CD4-positive, alpha-beta T cell treated with Interleukin-6 at 100 ng/mL for 8 hours (primary cell): ENCODE results near the gene LRIG1.
A peak's percentile ranks its signal among the peaks of the same experiment; 100 is the strongest.

Source experiments
- DNase-seq: peaks from one replicate; pipeline ENCODE4 v3.0.0-alpha.2; 2020; ENCODE audit warnings: mixed read lengths, low spot score

The LRIG1 gene, protein sequence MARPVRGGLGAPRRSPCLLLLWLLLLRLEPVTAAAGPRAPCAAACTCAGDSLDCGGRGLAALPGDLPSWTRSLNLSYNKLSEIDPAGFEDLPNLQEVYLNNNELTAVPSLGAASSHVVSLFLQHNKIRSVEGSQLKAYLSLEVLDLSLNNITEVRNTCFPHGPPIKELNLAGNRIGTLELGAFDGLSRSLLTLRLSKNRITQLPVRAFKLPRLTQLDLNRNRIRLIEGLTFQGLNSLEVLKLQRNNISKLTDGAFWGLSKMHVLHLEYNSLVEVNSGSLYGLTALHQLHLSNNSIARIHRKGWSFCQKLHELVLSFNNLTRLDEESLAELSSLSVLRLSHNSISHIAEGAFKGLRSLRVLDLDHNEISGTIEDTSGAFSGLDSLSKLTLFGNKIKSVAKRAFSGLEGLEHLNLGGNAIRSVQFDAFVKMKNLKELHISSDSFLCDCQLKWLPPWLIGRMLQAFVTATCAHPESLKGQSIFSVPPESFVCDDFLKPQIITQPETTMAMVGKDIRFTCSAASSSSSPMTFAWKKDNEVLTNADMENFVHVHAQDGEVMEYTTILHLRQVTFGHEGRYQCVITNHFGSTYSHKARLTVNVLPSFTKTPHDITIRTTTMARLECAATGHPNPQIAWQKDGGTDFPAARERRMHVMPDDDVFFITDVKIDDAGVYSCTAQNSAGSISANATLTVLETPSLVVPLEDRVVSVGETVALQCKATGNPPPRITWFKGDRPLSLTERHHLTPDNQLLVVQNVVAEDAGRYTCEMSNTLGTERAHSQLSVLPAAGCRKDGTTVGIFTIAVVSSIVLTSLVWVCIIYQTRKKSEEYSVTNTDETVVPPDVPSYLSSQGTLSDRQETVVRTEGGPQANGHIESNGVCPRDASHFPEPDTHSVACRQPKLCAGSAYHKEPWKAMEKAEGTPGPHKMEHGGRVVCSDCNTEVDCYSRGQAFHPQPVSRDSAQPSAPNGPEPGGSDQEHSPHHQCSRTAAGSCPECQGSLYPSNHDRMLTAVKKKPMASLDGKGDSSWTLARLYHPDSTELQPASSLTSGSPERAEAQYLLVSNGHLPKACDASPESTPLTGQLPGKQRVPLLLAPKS

DNA sequence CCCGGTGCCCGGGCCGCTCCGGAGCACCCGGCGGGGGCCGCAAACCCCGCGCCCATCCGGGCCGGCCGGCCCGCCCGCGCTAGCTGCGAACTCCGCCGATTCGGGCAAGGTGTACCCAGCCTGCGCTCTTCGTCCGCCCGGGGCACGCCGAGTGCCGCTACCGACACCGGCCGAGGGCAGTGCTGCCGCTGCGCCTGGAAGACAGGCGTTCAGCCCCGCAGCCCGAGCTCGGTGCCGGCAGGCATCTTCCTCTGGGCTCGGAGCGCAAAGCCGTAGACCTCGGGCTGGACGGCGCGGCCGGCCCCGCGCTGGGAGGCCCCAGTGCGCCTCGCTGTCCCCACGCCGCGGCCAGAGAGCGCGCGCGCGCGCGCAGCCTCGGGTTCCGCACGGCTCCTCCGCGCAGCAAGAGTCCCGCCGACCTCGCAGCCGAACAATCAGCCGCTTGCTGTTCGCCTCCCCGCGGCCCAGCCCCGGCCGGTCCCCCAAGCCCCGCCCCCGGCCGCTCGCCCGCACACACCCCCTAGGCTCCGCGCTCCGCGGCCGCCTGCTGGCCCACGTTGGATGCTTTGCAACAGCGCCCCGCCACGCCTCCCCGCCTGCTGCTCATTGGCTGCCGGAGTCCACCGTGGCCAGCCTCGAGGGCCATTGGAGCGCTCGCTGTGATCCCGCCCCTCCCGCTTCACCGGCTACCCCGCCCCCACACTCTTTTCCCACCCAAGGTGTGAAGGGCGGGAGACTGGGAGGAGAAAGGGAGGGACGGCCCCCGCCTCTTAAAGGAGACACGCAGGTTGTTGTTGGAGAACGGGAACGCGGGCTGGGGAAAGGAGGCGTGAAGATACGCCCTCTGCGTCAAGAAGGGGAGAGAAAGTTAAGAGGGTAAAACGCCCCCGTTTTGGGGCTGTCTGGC is at the start of gene LRIG1:
LRIG1 (minus strand) TSS at position 447 of the 907 bp plus-strand sequence. CDS start 615 bp downstream, outside the sequence.
- peak; percentile 99 for DNase-seq

DNA sequence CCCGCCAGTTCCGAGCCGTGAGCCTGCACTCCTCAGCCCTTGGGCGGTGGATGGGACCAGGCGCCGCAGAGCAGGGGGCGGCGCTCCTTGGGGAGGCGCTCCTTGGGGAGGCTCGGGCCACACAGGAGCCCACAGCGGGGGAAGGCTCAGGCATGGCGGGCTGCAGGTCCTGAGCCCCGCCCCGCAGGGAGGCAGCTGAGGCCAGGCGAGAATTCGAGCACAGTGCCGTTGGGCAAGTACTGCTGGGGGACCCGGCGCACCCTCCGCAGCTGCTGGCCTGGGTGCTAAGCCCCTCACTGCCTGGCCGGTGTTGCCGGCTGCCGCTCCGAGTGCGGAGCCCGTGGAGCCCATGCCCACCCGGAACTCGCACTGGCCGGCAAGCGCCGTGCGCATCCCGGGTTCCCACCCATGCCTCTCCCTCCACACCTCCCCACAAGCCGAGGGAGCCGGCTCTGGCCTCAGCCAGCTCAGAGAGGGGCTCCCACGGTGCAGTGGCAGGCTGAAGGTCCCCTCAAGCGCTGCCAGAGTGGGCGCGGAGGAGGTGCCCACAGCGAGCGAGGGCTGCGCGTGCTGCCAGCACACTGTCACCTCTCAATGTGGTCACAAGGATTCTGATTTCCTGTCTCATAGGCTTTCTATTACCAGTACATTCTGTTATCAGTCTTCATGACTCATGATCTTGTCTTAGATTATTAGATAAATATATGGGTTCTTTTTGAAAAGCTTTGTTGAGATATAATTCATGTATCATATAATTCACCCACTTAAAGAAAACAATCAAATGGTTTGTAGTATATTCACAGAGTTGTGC is 44.0 kb upstream of the LRIG1 start:
- DNase-seq, result no peak

DNA sequence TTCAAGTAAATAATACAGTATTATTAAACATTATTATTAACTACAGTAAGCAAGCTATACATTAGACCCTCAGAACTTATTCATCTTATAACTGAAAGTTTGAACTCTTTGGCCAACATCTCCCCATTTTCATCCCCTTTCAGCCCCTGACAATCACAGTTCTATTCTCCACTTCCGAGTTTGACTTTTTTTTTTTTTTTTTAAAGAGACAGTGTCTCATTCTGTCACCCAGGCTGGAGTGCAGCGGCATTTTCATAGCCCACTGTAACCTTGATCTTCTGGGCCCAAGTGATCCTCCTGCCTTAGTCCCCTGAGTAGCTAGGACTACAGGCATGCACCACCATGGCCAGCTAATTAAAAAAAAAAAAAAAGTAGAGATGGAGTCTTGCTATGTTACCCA is 41.3 kb upstream of the LRIG1 start:
- no peak for DNase-seq

DNA sequence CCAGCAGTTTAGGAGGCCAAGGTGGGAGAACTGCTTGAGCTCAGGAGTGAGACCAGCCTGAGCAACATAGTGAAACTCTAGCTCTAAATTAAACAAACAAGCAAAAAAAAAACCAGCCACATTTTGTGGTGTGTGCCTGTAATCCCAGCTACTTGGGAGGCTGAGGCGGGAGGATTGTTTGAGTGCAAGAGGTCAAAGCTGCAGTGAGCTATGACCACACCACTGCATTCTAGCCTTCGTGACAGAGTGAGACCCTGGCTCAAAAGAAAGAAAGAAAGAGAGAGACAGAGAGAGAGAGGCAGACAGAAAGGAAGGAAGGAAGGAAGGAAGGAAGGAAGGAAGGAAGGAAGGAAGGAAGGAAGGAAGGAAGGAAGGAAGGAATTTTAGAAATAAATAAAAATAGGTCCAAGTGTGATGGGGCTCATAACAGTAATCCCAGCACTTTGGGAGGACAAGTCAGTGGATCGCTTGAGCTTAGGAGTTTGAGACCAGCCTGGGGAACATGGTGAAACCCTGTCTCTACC is 38.7 kb upstream of the LRIG1 start:
- DNase-seq, result no peak

DNA sequence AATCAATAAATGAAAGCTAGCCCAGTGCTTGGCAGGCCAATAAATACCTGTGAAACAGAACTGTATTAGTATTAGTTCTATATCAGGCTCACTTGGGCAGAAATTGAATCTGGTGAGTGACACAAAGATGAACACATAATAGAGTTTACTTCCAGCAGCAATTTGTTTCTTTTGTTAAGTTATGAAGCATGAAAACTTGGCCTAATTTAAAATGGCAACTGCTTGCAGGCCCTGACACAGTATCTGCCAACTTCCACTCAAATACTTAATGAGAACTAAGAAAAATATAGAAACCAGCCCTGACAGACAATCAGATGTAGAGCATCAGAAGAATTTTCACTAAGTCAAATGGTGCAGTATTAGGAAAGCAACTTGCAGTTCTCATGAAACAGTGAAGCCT is 37.6 kb upstream of the LRIG1 start:
- no peak for DNase-seq

DNA sequence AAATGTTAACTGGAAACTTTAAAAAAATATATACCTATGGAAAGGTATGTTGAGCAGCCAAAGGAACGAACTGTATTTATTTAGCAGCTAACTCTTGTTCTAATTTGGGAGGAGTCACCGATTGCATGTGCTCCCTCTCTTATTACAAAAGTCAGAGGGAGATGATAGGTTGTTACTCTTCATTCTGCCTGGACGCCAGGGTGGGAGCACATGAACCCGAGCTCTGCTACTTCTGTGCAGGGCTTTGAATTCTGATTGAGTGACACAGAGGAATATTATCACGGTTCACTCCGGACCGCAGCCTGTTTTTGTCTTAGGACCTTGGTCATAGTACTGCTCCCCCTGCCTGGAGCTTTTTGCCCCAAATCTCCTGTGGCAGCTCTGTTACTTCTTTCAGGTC is 36.9 kb upstream of the LRIG1 start:
- no peak for DNase-seq

DNA sequence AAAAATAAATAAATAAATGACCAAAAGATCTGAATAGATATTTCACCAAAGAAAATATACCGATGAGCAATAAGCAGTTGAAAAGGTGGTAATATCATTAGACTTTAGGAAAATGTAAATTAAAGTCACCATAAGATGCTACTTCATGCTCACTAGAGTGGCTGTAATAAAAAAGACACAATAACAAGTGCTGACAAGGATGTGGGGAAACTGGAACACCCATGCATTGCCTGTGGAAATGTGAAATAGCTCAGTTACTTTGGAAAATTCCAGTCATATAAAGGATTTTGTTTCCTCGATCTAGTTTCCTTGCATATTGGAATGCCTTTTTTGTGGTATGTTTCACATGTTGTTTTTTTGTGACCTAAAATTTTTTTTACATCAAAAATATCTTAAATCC is 36.0 kb upstream of the LRIG1 start:
- DNase-seq, result no peak

DNA sequence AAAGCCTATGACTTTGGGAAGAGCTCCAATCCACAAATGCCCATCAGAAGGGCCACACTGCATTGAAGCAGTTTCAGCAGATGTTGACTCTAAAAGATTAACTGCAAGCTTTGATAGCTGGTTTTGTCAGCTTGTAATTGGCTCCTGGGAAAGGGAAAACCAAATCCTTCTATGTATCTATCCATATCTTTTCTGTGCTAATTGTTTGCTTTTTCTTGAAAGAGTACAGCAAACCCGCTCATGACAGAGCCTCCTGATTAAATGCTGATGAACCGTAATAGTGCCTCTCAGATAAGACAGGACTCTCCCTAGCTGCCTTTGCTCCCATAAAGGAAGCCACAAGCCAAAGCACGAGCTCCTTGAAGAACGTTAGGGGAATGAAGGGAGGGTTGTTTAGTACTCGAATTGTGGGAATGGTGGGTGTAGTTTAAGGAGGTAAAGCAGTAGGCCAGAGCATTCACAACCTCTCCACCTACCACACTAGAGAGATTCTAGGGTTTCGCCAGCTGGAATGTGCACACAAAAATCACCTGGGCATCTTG is 33.6 kb upstream of the LRIG1 start:
- DNase-seq, result no peak

DNA sequence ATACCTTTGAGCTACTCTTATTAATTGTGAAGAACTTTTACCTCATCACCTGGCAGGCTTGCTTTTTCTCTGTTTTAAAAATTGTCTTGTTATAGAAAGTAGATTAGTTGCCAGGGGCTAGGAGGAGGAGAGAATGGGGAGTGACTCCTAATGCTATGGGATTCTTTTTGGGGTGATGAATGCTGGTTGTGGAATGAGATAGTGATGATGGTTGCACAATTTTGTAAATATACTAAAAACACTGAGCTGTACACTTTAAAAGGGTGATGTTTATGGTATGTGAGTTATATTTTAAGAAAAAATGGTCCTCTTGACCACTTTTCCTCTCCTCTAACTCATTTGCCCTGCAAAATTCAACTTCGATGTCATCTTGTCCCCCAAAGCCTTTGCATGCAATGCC is 31.8 kb upstream of the LRIG1 start:
- DNase-seq, result no peak

DNA sequence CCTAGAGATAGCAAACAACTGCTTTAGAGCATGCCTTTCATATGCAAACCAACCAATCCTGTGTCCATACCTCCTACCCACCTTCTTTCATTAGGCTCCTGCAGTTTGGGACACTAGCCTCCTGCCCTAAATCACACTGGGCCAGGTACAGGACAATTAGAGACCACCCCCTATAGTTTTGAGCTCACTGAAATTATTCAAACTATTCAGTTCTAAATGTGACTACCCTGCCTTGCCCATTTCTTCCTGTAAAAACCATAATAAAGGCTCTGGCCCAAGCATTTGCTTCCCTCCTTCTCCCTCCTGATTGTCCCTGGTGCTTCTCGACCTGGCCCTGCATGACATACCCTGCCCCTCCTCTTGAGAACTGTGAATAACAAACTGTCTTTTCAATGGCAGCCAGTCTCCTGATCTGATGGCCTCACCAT is 31.4 kb upstream of the LRIG1 start:
- DNase-seq, result no peak

DNA sequence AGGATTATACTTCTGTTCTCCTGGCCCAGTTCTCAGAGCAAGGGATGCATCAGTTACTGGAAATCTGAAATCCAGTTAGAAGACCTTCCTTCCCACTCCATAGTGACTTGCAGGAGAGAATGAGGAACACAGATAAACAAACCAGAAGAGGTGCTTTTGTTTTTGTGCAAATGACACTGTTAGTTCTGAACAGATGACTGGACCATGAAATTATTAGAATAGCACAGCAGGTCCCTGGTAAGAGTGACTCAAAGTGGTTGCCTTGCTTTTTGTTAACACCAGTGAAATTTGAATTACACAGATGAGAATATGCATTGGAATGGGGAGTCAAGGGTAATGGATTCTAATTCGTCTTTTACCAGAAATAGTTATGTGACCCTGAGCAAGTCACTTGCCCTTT is 30.4 kb upstream of the LRIG1 start:
- DNase-seq, result no peak

DNA sequence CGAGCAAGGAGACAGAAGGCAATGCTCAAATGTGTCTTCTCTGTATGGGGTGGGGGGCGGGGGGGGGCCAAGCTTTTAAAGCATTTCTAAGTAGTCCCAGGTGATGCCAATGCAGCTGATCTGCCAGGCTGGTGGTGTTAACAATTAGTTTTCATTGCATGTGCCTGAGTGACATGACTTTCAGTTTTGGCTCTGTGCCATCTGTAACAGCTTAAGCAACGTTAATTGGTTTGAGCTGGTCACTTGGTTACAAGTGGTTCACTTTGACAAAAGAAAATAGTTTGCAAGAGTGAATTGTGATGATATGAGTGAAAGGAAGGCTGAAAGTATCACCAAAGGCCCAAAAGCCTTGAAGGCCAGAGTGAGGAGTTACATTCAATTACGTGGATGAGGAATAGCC is 26.4 kb upstream of the LRIG1 start:
- DNase-seq, result no peak

DNA sequence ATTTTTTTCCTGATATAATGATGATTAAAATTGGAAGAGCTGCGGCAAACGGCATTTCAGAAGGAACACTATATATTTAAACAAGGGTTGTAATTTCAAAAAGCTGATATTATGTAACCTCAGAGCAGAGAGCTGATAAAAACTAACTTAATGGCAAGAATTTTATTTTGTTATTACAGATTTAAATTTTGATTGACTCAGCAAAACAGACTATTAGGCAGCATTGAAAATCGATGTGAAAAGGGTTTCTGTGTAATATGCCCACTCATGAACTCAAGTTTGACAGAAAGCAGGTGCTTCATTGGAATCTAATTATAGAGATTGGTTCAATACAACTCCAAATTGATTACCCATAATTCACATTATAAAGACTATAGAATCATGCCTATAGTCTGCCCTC is 24.9 kb upstream of the LRIG1 start:
- DNase-seq, result no peak

DNA sequence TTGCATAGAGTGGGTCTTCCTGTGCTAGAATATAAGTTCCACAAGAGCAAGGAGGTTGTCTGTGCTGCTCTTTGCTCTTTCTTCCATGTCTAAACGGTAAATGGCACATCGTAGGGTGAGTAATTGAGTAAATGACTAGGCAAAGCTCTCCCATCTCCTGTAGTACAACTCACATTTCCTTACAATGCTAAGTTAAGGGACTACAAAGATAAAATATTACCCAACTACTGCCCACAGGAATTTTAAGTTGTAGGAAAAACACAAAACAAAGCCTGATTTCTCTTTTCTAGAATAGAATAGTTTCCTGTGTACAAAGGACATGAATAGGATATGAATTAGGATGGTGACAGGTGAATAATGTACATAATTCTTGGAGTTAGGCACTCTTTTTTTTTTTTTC is 19.9 kb upstream of the LRIG1 start:
- DNase-seq, result no peak

DNA sequence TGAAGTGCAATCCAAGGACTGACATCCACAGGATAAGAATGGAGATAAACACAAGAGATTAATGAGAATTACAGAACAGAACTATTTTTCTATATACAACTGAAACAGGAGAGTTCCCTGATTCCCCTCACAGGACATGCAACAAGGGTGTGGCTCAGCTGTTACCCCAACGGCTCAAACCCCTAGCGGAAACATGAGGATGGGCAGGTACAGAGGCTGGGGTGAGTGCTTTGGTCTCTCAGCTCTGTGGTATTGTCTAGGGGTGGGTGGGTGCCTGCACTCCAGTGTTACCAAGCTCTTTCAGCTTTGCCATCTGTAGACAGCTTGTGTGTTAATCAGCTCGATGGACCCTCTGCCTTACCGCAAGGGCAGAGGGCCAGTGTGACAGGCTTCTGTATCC is 17.8 kb upstream of the LRIG1 start:
- no peak for DNase-seq

DNA sequence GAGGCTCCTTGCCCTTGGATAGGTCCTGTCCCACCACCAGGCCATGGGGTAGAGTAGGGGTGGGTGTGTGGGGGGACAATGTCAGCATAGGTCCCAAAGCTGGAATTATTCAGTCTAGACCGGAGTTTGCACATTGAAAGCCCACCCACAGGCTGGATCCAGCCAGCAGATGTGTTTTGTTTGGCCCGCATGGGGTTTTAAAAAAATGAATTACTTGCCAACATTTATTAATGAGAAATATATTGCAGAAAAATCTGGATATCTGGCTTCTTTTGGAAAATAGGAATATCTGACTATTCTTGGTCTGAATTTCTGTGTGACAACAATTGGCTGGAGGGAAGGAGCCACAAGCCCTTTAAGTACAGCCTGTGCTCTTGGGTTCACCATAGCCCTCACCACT is 17.3 kb upstream of the LRIG1 start:
- DNase-seq, result no peak

DNA sequence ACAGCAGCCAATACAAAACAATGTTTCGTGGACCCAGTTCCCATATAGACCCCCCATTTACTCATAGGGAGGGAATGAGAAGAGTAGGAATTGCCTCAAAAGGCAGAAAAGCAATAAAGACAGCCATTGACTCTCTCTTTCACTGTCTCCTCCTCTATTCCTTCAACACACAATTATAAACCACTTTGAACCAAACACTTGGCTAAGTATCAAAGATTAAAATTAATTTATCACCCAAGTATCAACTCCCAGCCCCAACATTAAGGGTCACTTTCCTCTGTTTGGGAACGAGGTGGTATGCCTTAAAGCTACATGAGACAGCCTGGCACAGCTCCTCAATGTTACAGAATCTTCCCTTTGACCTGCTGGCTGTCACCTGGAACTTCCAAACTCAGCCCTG is 16.4 kb upstream of the LRIG1 start:
- no peak for DNase-seq

DNA sequence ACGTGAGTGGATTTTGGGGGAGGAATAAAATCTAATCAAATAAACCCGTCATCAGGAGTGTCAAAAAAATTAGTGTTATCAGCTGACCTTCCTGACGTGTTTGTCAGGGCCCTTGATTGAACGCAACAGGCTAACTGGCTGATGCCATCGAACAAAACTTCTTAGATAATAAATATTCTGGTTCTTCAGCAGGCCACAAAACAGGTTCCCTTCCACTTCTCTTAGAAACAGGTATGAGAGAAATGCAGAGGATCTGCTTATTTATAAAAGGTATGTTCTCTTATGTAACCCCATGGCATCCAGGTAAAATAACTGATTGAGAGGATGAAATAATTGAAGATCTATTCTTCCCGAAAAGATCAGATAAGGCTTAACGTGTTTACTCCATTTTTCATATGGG is 7.6 kb upstream of the LRIG1 start:
- DNase-seq, result no peak

DNA sequence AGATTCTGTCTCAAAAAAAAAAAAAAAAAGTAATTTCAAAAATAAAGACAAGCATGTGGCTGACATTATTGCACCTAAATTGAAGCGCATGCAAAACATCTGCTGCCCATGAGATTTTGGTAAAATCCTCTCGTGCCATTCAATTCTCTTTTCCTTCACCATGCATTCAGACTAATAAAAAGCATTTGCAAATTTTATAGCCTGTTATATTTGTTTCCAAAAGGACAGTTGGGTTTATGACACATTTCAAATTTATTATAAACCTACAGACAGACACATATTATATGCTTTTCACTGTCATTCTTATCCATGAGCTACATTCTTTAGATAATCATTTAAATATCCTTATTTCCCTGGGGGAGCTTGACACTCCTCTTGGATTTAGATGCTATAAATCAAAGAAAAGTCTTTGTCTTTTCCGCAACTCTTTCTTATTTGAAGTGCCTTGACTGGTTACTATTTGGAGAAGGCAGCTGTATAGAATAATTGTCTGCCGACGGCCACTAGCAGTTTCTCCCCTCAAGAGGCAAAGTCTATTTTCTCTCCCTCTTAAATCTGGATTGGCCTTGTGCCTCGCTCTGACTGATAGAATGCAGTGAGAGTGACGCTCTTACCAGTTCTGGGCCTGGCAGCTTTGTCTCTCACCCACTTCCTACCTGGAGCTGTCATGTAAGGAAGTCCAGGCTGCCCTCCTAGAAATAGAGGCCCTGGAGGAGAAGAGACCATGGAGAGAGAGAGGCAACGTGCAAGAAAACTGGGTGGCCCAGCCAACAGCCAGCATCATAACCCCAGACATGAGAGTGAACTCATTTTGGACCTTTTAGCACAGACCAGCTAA is 6.8 kb upstream of the LRIG1 start:
- no peak for DNase-seq
